Measurements from ENCODE around the gene DPEP2.
"Not testable (repeated sequence)": the region's sequence is repeated elsewhere in the genome, so short reads cannot be mapped to it uniquely, and the experiment has no call there.

DPEP2 gene, protein sequence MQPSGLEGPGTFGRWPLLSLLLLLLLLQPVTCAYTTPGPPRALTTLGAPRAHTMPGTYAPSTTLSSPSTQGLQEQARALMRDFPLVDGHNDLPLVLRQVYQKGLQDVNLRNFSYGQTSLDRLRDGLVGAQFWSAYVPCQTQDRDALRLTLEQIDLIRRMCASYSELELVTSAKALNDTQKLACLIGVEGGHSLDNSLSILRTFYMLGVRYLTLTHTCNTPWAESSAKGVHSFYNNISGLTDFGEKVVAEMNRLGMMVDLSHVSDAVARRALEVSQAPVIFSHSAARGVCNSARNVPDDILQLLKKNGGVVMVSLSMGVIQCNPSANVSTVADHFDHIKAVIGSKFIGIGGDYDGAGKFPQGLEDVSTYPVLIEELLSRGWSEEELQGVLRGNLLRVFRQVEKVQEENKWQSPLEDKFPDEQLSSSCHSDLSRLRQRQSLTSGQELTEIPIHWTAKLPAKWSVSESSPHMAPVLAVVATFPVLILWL

DNA sequence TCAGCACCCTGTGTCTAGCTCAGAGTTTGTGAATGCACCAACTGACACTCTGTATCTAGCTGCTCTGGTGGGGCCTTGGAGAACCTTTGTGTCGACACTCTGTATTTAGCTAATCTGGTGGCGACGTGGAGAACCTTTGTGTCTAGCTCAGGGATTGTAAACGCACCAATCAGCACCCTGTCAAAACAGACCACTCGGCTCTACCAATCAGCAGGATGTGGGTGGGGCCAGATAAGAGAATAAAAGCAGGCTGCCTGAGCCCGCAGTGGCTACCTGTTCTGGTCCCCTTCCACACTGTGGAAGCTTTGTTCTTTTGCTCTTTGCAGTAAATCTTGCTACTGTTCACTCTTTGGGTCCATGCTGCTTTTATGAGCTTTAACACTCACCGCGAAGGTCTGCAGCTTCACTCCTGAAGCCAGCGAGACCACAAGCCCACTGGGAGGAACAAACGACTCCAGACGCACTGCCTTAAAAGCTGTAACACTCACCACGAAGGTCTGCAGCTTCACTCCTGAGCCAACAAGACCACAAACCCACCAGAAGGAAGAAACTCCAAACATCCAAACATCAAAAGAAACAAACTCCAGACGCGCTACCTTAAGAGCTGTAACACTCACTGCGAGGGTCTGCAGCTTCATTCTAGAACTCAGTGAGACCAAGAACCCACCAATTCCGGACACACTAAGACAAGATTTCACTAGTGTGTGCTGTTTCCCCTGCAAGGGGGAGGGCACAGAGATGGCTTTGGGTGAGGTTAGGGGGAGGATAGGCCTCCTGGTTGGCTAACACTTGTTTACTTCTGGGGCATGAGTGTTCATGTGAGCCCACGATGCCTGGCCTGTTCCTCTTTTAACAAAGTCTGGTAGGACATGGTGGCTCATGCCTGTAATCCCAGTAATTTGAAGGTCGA is at the start of gene DPEP2:
TSS of gene DPEP2 (minus strand) at position 706 of the 910 bp plus-strand sequence. CDS start 6,272 bp downstream, outside the sequence.
- H3K27ac Mint-ChIP-seq, result peak within 1 kb of the TSS; percentile 81
- H3K27me3 Mint-ChIP-seq; H3K9me3 Mint-ChIP-seq; H3K36me3 Mint-ChIP-seq (ENCODE audit: low read depth): not testable (repeated sequence)
- H3K4me3 Mint-ChIP-seq, result peak within 1 kb of the TSS; percentile 53
- H3K4me1 Mint-ChIP-seq (ENCODE audit: low read depth), result peaks cover 54% of the 10 kb centered on the region
- peak; percentile 63 for DNase-seq

DNA sequence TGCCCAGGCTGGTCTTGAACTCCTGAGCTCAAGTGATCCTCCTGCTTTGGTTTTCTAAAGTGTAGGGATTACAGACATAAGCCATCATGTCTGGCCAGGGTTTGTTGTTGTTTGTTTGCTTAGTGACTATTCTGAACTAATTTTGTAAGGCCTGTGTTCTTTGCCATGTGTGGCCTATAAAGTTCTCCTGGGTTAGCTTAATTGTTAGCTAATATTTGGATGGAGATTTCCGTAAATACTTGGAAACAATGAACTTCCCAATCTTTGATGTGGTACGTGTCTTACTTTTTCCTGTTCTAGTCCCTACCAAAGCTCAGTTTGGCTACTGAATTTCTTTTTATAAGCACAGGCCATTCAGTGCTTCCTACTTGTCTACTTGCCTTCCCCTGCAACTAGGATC is 48.7 kb upstream of the DPEP2 start:
- H3K9me3 Mint-ChIP-seq, result no peaks in the 10 kb centered on the region
- H3K4me1 Mint-ChIP-seq (ENCODE audit: low read depth), result peaks cover 3% of the 10 kb centered on the region
- no peaks in the 10 kb centered on the region for H3K27me3 Mint-ChIP-seq
- DNase-seq, result no peak
- peaks cover 75% of the 10 kb centered on the region for H3K36me3 Mint-ChIP-seq (ENCODE audit: low read depth)
- H3K4me3 Mint-ChIP-seq, result no peak overlapping the region
- no peak overlapping the region for H3K27ac Mint-ChIP-seq

DNA sequence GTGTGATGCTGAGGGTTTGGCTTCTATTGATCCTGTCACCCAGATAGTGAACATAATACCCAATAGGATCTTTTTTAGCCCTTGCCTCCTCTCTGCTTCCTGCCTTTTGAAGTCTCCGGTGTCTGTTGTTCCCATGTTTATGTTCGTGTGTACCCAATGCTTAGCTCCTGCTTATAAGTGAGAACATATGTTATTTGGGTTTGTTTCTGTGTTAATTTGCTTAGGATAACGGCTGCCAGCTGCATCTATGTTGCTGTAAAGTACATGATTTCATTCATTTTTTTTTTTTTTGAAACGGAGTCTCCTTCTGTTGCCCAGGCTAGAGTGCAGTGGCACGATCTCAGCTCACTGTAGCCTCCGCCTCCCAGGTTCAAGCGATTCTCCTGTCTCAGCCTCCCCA is 46.8 kb upstream of the DPEP2 start:
- no peaks in the 10 kb centered on the region for H3K27me3 Mint-ChIP-seq
- DNase-seq, result no peak
- H3K4me1 Mint-ChIP-seq (ENCODE audit: low read depth), result peaks cover 3% of the 10 kb centered on the region
- H3K9me3 Mint-ChIP-seq, result no peaks in the 10 kb centered on the region
- H3K4me3 Mint-ChIP-seq, result no peak overlapping the region
- no peak overlapping the region for H3K27ac Mint-ChIP-seq
- peaks cover 73% of the 10 kb centered on the region for H3K36me3 Mint-ChIP-seq (ENCODE audit: low read depth)

- Mint-ChIP-seq H3K27me3 (no peaks in the 10 kb centered on the region), H3K4me1 (ENCODE audit: low read depth) (peaks cover 10% of the 10 kb centered on the region), H3K36me3 (ENCODE audit: low read depth) (peaks cover 71% of the 10 kb centered on the region), H3K9me3 (no peaks in the 10 kb centered on the region), H3K4me3 (no peak overlapping the region), H3K27ac (no peak overlapping the region)
- DNase-seq, result no peak
These were observed 42.5 kb upstream of the DPEP2 start for GRCh38 chr16:68041783-68042182.

- H3K4me1 Mint-ChIP-seq (ENCODE audit: low read depth), result peaks cover 10% of the 10 kb centered on the region
These were observed 41.4 kb upstream of the DPEP2 start for GRCh38 chr16:68040506-68041288.

DNA sequence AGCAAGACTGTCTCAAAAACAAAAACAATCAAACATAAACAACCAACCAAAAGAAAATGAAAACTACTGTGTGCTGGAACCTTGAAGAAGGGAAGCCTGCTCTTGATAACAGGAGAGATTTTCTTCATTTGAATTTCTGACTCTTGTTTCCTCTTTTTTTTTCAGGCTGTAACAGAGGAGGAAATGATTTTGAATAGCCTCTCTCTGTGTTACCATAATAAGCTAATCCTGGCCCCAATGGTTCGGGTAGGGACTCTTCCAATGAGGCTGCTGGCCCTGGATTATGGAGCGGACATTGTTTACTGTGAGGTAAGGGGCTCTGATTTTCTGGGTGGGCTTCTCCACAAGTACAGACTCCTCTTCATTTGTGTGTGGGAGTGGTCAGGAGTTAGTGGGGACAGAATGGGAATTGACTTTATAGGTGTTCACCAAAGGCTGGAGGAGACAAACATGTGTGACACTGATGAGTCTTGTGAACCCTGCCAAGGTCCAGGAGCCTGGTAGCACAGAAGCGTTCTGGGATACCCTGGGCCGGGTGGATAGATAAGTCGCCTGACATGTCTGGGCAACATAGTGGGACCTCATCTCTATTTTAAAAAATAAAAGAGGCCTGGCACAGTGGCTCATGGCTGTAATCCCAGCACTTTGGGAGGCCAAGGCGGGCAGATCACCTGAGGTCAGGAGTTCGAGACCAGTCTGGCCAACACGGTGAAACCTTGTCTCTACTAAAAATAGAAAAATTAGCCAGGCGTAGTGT is 38.7 kb upstream of the DPEP2 start:
- Mint-ChIP-seq H3K27me3 (no peaks in the 10 kb centered on the region), H3K27ac (no peak overlapping the region), H3K9me3 (no peaks in the 10 kb centered on the region), H3K4me1 (ENCODE audit: low read depth) (peaks cover 10% of the 10 kb centered on the region), H3K36me3 (ENCODE audit: low read depth) (peaks cover 61% of the 10 kb centered on the region), H3K4me3 (no peak overlapping the region)
- no peak for DNase-seq

More at GRCh38 chr16:68040506-68041288, 41.4 kb upstream of the DPEP2 start:
- H3K9me3 Mint-ChIP-seq, result no peaks in the 10 kb centered on the region
- DNase-seq, result peak; percentile 92
- no peaks in the 10 kb centered on the region for H3K27me3 Mint-ChIP-seq
- H3K36me3 Mint-ChIP-seq (ENCODE audit: low read depth), result peaks cover 66% of the 10 kb centered on the region
- no peak overlapping the region for H3K4me3 Mint-ChIP-seq
- peak overlapping the region; percentile 72 for H3K27ac Mint-ChIP-seq

GRCh38 chr16:68035227-68035626 is 35.9 kb upstream of the DPEP2 start:
- Mint-ChIP-seq H3K4me3 (no peak overlapping the region), H3K36me3 (ENCODE audit: low read depth) (peaks cover 55% of the 10 kb centered on the region), H3K9me3 (no peaks in the 10 kb centered on the region), H3K27ac (no peak overlapping the region), H3K27me3 (no peaks in the 10 kb centered on the region), H3K4me1 (ENCODE audit: low read depth) (peaks cover 12% of the 10 kb centered on the region)
- DNase-seq, result no peak

DNA sequence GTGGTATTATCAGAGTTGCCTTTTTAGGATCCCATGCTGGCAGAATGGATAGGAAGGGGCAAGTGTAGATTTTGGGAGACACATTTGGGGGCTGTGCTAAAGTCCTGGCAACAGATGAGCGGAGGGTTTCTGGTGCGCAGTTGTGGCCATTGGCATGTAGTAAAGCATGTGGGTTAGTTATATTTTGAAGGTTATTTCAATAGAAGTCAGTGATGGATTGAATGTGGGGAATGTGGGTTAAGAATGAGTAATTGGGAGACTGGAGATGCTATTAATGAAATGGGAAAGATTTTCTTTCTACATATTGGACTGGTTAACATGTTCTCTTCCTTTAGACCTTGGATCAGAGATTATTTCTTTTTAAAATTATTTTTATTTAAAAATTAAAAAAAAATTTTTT is 33.8 kb upstream of the DPEP2 start:
- H3K27ac Mint-ChIP-seq, result no peak overlapping the region
- no peaks in the 10 kb centered on the region for H3K27me3 Mint-ChIP-seq
- peaks cover 56% of the 10 kb centered on the region for H3K36me3 Mint-ChIP-seq (ENCODE audit: low read depth)
- no peaks in the 10 kb centered on the region for H3K9me3 Mint-ChIP-seq
- peaks cover 9% of the 10 kb centered on the region for H3K4me1 Mint-ChIP-seq (ENCODE audit: low read depth)
- H3K4me3 Mint-ChIP-seq, result no peak overlapping the region
- DNase-seq, result no peak

- peaks cover 58% of the 10 kb centered on the region for H3K36me3 Mint-ChIP-seq (ENCODE audit: low read depth)
- no peaks in the 10 kb centered on the region for H3K9me3 Mint-ChIP-seq
- H3K27ac Mint-ChIP-seq, result peak overlapping the region; percentile 4
- H3K4me1 Mint-ChIP-seq (ENCODE audit: low read depth), result peaks cover 9% of the 10 kb centered on the region
- H3K27me3 Mint-ChIP-seq, result no peaks in the 10 kb centered on the region
- DNase-seq, result no peak
- no peak overlapping the region for H3K4me3 Mint-ChIP-seq
These were observed 32.7 kb upstream of the DPEP2 start for GRCh38 chr16:68031951-68032350.

- peaks cover 18% of the 10 kb centered on the region for H3K4me1 Mint-ChIP-seq (ENCODE audit: low read depth)
- H3K9me3 Mint-ChIP-seq, result not testable (repeated sequence)
These were observed 30.8 kb upstream of the DPEP2 start for GRCh38 chr16:68030108-68030507.

DNA sequence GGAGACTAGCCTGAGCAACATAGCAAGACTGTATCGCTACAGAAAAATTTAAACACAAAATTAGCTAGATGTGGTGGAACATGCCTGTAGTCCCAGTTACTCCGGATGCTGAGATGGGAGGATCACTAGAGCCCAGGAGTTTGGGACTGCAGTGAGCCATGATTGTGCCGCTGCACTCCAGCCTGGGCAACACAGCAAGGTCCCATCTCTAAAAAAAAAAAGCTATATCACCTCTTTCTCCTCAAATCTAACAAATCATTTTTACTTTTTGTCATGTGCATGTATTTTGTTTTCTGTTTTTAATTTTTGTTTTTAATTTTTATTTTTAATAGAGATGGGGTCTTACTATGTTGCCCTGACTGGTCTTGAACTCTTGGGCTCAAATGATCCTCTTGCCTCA is 29.7 kb upstream of the DPEP2 start:
- H3K27ac Mint-ChIP-seq, result no peak overlapping the region
- no peaks in the 10 kb centered on the region for H3K9me3 Mint-ChIP-seq
- no peak for DNase-seq
- H3K27me3 Mint-ChIP-seq, result no peaks in the 10 kb centered on the region
- no peak overlapping the region for H3K4me3 Mint-ChIP-seq
- H3K36me3 Mint-ChIP-seq (ENCODE audit: low read depth), result peaks cover 72% of the 10 kb centered on the region
- peaks cover 25% of the 10 kb centered on the region for H3K4me1 Mint-ChIP-seq (ENCODE audit: low read depth)

More at GRCh38 chr16:68030108-68030507, 30.8 kb upstream of the DPEP2 start:
- not testable (repeated sequence) for H3K27ac Mint-ChIP-seq, H3K27me3 Mint-ChIP-seq, DNase-seq, H3K4me3 Mint-ChIP-seq
- peaks cover 68% of the 10 kb centered on the region for H3K36me3 Mint-ChIP-seq (ENCODE audit: low read depth)

- no peaks in the 10 kb centered on the region for H3K9me3 Mint-ChIP-seq
- DNase-seq, result peak; percentile 98
- H3K27ac Mint-ChIP-seq, result peak within 1 kb of the TSS; percentile 97
- H3K4me3 Mint-ChIP-seq, result peak within 1 kb of the TSS; percentile 93
- no peaks in the 10 kb centered on the region for H3K27me3 Mint-ChIP-seq
- H3K36me3 Mint-ChIP-seq (ENCODE audit: low read depth), result peaks cover 70% of the 10 kb centered on the region
- H3K4me1 Mint-ChIP-seq (ENCODE audit: low read depth), result peaks cover 40% of the 10 kb centered on the region
These were observed 23.6 kb upstream of the DPEP2 start, which contains the start of the genes DDX28 and DUS2 for GRCh38 chr16:68022728-68023537. Gene DDX28, minus strand, starts transcription at chr16:68023232. Its CDS starts 30 bp downstream, at chr16:68023202. Gene DUS2, plus strand, starts transcription at chr16:68023284. Its CDS starts 14,740 bp downstream, at chr16:68038024.

GRCh38 chr16:68022278-68022727 is 23.0 kb upstream of the DPEP2 start:
- Mint-ChIP-seq H3K9me3 (no peaks in the 10 kb centered on the region), H3K27me3 (no peaks in the 10 kb centered on the region), H3K27ac (peak overlapping the region; percentile 97), H3K36me3 (ENCODE audit: low read depth) (peaks cover 64% of the 10 kb centered on the region), H3K4me3 (peak overlapping the region; percentile 93), H3K4me1 (ENCODE audit: low read depth) (peaks cover 40% of the 10 kb centered on the region)
- DNase-seq, result no peak
